H9 (cell line): Measurements from ENCODE around the gene TRIOBP. TPM values are rescaled to one million over a fixed set of nuclear protein-coding genes. Genes with fewer than 3 reads are reported as not detected.

Experiments used
- DNase-seq: peaks from one replicate; pipeline ENCODE4 v3.0.0-alpha.2; 2017
- H2AFZ ChIP-seq: one replicate; pipeline ENCODE4 v1.6.1; 2013; ENCODE audit warnings: mild to moderate bottlenecking, low read length, control low read depth, moderate library complexity
- H2AK5ac ChIP-seq: 2 replicates; pipeline ENCODE4 v1.6.1; 2013; ENCODE audit warnings: low read length, control low read depth, mixed read lengths; ENCODE audit not compliant: insufficient read length
- H2BK120ac ChIP-seq: one replicate; pipeline ENCODE4 v1.6.1; 2013; ENCODE audit warnings: low read depth, mild to moderate bottlenecking, low read length, control low read depth, inconsistent platforms; ENCODE audit not compliant: poor library complexity, severe bottlenecking
- H2BK12ac ChIP-seq: 2 replicates; pipeline ENCODE4 v1.6.1; 2013; ENCODE audit warnings: low read length, control low read depth, mixed read lengths, low read depth; ENCODE audit not compliant: insufficient read length
- H2BK15ac ChIP-seq: 2 replicates; pipeline ENCODE4 v1.6.1; 2013; ENCODE audit warnings: low read depth, low read length, control low read depth
- H2BK20ac ChIP-seq: one replicate; pipeline ENCODE4 v1.6.1; 2013; ENCODE audit warnings: low read depth, mild to moderate bottlenecking, low read length, control low read depth, inconsistent platforms; ENCODE audit not compliant: poor library complexity, severe bottlenecking
- H2BK5ac ChIP-seq: 2 replicates; pipeline ENCODE4 v1.6.1; 2013; ENCODE audit warnings: low read length, control low read depth, mixed read lengths; ENCODE audit not compliant: insufficient read length
- H3K14ac ChIP-seq: 2 replicates; pipeline ENCODE4 v1.6.1; 2013; ENCODE audit warnings: low read length, control low read depth; ENCODE audit not compliant: insufficient read depth
- H3K18ac ChIP-seq: 2 replicates; pipeline ENCODE4 v1.6.1; 2013; ENCODE audit warnings: low read depth, mild to moderate bottlenecking, mixed read lengths, low read length, control low read depth; ENCODE audit not compliant: insufficient read length
- H3K23ac ChIP-seq: 2 replicates; pipeline ENCODE4 v1.6.1; 2013; ENCODE audit warnings: low read length, control low read depth, mixed read lengths, low read depth; ENCODE audit not compliant: insufficient read length
- H3K23me2 ChIP-seq: 2 replicates; pipeline ENCODE4 v1.6.1; 2013; ENCODE audit warnings: low read depth, mild to moderate bottlenecking, mixed read lengths, low read length, control low read depth; ENCODE audit not compliant: insufficient read length, poor library complexity, severe bottlenecking
- H3K27ac ChIP-seq: 2 replicates; pipeline ENCODE4 v1.5.1; 2013; ENCODE audit warnings: low read length, control low read depth, mixed read lengths, low read depth; ENCODE audit not compliant: insufficient read length
- H3K27me3 ChIP-seq: 2 replicates; pipeline ENCODE4 v1.6.1; 2013; ENCODE audit warnings: low read length, control low read depth, inconsistent platforms; ENCODE audit not compliant: insufficient read depth
- H3K4ac ChIP-seq: 2 replicates; pipeline ENCODE4 v1.6.1; 2013; ENCODE audit warnings: low read depth, mild to moderate bottlenecking, control low read depth, inconsistent platforms, low read length, moderate library complexity
- H3K4me1 ChIP-seq: 2 replicates; pipeline ENCODE4 v1.6.1; 2013; ENCODE audit warnings: low read length, control low read depth, inconsistent platforms; ENCODE audit not compliant: insufficient read depth
- H3K4me2 ChIP-seq: 2 replicates; pipeline ENCODE4 v1.6.1; 2013; ENCODE audit warnings: low read length, control low read depth, mixed read lengths; ENCODE audit not compliant: insufficient read length, insufficient read depth
- H3K56ac ChIP-seq: 2 replicates; pipeline ENCODE4 v1.6.1; 2013; ENCODE audit warnings: low read depth, mild to moderate bottlenecking, mixed read lengths, low read length, control low read depth; ENCODE audit not compliant: insufficient read length
- H3K79me1 ChIP-seq: 2 replicates; pipeline ENCODE4 v1.6.1; 2013; ENCODE audit warnings: low read depth, mild to moderate bottlenecking, moderate library complexity, low read length, control low read depth, inconsistent platforms; ENCODE audit not compliant: insufficient read depth, poor library complexity, severe bottlenecking
- H3K79me2 ChIP-seq: 2 replicates; pipeline ENCODE4 v1.6.1; 2013; ENCODE audit warnings: low read length, control low read depth, inconsistent platforms; ENCODE audit not compliant: insufficient read depth
- H3K9ac ChIP-seq: 2 replicates; pipeline ENCODE4 v1.6.1; 2013; ENCODE audit warnings: low read length, control low read depth, mixed read lengths; ENCODE audit not compliant: insufficient read length; ENCODE audit errors: extremely low read depth
- H3K9me3 ChIP-seq: one replicate; pipeline ENCODE4 v1.6.1; 2013; ENCODE audit warnings: low read depth, low read length, inconsistent platforms; ENCODE audit not compliant: control insufficient read depth
- H3T11ph ChIP-seq: one replicate; pipeline ENCODE4 v1.6.1; 2013; ENCODE audit warnings: mild to moderate bottlenecking, low read length, control low read depth, inconsistent platforms
- H4K20me1 ChIP-seq: one replicate; pipeline ENCODE4 v1.6.1; 2013; ENCODE audit not compliant: control insufficient read depth, insufficient read length, insufficient read depth
- H4K5ac ChIP-seq: 2 replicates; pipeline ENCODE4 v1.6.1; 2013; ENCODE audit warnings: low read depth, mild to moderate bottlenecking, mixed read lengths, low read length, control low read depth; ENCODE audit not compliant: insufficient read length
- H4K8ac ChIP-seq: replicated peaks from 2 replicates; pipeline ENCODE4 v1.6.1; 2013; ENCODE audit warnings: low read length, control low read depth, mixed read lengths, low read depth; ENCODE audit not compliant: insufficient read length
- H4K91ac ChIP-seq: 2 replicates; pipeline ENCODE4 v1.6.1; 2013; ENCODE audit warnings: low read depth, mild to moderate bottlenecking, moderate library complexity, mixed read lengths, low read length, control low read depth; ENCODE audit not compliant: insufficient read length
- H3K27ac Mint-ChIP-seq, 3 experiments: 2 replicates in 2 of 3; 3 replicates in 1 of 3; pipeline ENCODE4 v1.8.0; 2020 to 2021; ENCODE audit warnings: mixed read lengths in 3 of 3, mild to moderate bottlenecking in 1 of 3, moderate library complexity in 1 of 3
- H3K27me3 Mint-ChIP-seq: 2 replicates; pipeline ENCODE4 v1.8.0; 2021; ENCODE audit warnings: low read depth, mild to moderate bottlenecking, moderate library complexity, mixed read lengths
- H3K36me3 Mint-ChIP-seq, 3 experiments: 2 replicates in 2 of 3; 3 replicates in 1 of 3; pipeline ENCODE4 v1.8.0; 2020 to 2021; ENCODE audit warnings: low read depth in 3 of 3, mixed read lengths in 3 of 3; ENCODE audit not compliant: insufficient read depth in 1 of 3
- H3K4me1 Mint-ChIP-seq, 2 experiments: 2 replicates each; pipeline ENCODE4 v1.8.0; 2020; ENCODE audit warnings: mixed read lengths in 2 of 2
- H3K4me3 Mint-ChIP-seq, 2 experiments: 2 replicates in 1 of 2; 3 replicates in 1 of 2; pipeline ENCODE4 v1.8.0; 2020 to 2021; ENCODE audit warnings: mild to moderate bottlenecking in 2 of 2, mixed read lengths in 2 of 2, moderate library complexity in 1 of 2
- H3K9me3 Mint-ChIP-seq, 2 experiments: 2 replicates in 1 of 2; 3 replicates in 1 of 2; pipeline ENCODE4 v1.8.0; 2020; ENCODE audit warnings: mild to moderate bottlenecking in 2 of 2, mixed read lengths in 2 of 2, moderate library complexity in 1 of 2
- CTCF ChIP-seq: fragments of 200-600 bp; sonication (generic); conservative IDR thresholded peaks from 3 replicates; pipeline ENCODE4 v1.8.0; 2021; ENCODE audit warnings: antibody characterized with exemption, mild to moderate bottlenecking
- WGBS: extraction: QIAGEN DNeasy Blood & Tissue Kit; methylation state at CpG from one replicate; pipeline ENCODE4 v1.1.7; 2013; ENCODE audit warnings: missing lambda C conversion rate, low lambda C conversion rate, mixed read lengths; ENCODE audit not compliant: insufficient read length; ENCODE audit errors: extremely low coverage; 5-methylcytosine and 5-hydroxymethylcytosine counted together
- total RNA-seq: library from RNA; stranded (reverse); gene quantifications from 2 replicates; pipeline ENCODE4 v1.2.1, GENCODE V29; 2021

The TRIOBP gene
- total RNA-seq, 1 experiment from 2014 or later: 52.7 TPM

- H3K79me1 ChIP-seq: no peaks in the 10 kb centered on the region
- H3K9me3 ChIP-seq: no peaks in the 10 kb centered on the region
- no peak overlapping the region for H3K18ac ChIP-seq
- peaks cover 5 to 15% of the 10 kb centered on the region in 2 experiments for H3K4me1 Mint-ChIP-seq
- H3K36me3 Mint-ChIP-seq: no peaks in the 10 kb centered on the region; a peak in 1 of 7 replicates
- H2BK120ac ChIP-seq: no peak overlapping the region
- H3K23ac ChIP-seq: no peak overlapping the region
- no peak overlapping the region; the same call in 1 of the 2 replicates for H3K14ac ChIP-seq
- no peaks in the 10 kb centered on the region for H3K9me3 Mint-ChIP-seq
- DNase-seq: peak; percentile 83
- H2BK12ac ChIP-seq: no peak overlapping the region
- no peaks in the 10 kb centered on the region for H3K4me1 ChIP-seq
- no peak overlapping the region for H3K56ac ChIP-seq
- H3K4me2 ChIP-seq: no peak overlapping the region
- no peak overlapping the region for H2AFZ ChIP-seq
- TF ChIP-seq CTCF: peak; percentile 94
- H2BK15ac ChIP-seq: no peak overlapping the region
- no peaks in the 10 kb centered on the region for H3K79me2 ChIP-seq
- H4K91ac ChIP-seq: no peak overlapping the region
- peaks cover 7% of the 10 kb centered on the region for H3K23me2 ChIP-seq
- peak overlapping the region in 1 of 2 experiments; percentile 55; a peak in 2 of 5 replicates for H3K4me3 Mint-ChIP-seq
- no peak overlapping the region for H3K27ac ChIP-seq
- H3T11ph ChIP-seq: no peak overlapping the region
- no peak overlapping the region for H3K4ac ChIP-seq
- no peak overlapping the region for H2BK5ac ChIP-seq
- WGBS: no CpG with 5 or more reads among the region's 6 CpGs
- no peaks in the 10 kb centered on the region for H4K20me1 ChIP-seq
- H4K8ac ChIP-seq: no peak overlapping the region
- H3K9ac ChIP-seq: no peak overlapping the region
- H3K27me3 Mint-ChIP-seq: peaks cover 2% of the 10 kb centered on the region
- H2AK5ac ChIP-seq: no peak overlapping the region
- no peak overlapping the region for H2BK20ac ChIP-seq
- H4K5ac ChIP-seq: no peak overlapping the region
- H3K27me3 ChIP-seq: no peaks in the 10 kb centered on the region
- no peak overlapping the region for H3K27ac Mint-ChIP-seq
Observed at GRCh38 chr22:37681556-37682049, 15.2 kb upstream of the TRIOBP start.
